ENCODE measurements around the gene CDK14. TPM values are rescaled to one million over a fixed set of nuclear protein-coding genes. Genes with fewer than 3 reads are reported as not detected.

Gene CDK14
- total RNA-seq, 4 donors from 2014 or later: 22.2 to 36.3 (median 28.6) TPM

- no peak overlapping the region for H3K27ac ChIP-seq
- H3K36me3 ChIP-seq: no peaks in the 10 kb centered on the region
- H3K27me3 ChIP-seq: no peaks in the 10 kb centered on the region
- 76 to 83% methylated on average over 4 of the region's 4 CpGs for WGBS, 2 donors
- TF ChIP-seq EP300 (IDR thresholded peaks at IDR 0.05) (no peak), CTCF (IDR thresholded peaks at IDR 0.05) (no peak), POLR2A (IDR thresholded peaks at IDR 0.05) (no peak)
- no peak overlapping the region for H3K4me3 ChIP-seq
- H3K9me3 ChIP-seq: no peaks in the 10 kb centered on the region
- H3K4me1 ChIP-seq: peaks cover 0 to 16% (median 0%) of the 10 kb centered on the region in 4 donors
- no peak for DNase-seq (ENCODE audit: low spot score in 2 of 2)
Measured at GRCh38 chr7:90666186-90666585, 70.1 kb downstream of the CDK14 start.

- Histone ChIP-seq H3K9me3 (no peaks in the 10 kb centered on the region), H3K36me3 (no peaks in the 10 kb centered on the region), H3K4me1 (no peaks in the 10 kb centered on the region), H3K27ac (no peak overlapping the region), H3K27me3 (no peaks in the 10 kb centered on the region), H3K4me3 (no peak overlapping the region)
- TF ChIP-seq CTCF (IDR thresholded peaks at IDR 0.05) (no peak), EP300 (IDR thresholded peaks at IDR 0.05) (no peak), POLR2A (IDR thresholded peaks at IDR 0.05) (no peak)
- DNase-seq (ENCODE audit: low spot score in 2 of 2): no peak
- WGBS, 2 donors: 65 to 70% methylated on average over 2 of the region's 2 CpGs
Measured at GRCh38 chr7:90668992-90669391, 72.9 kb downstream of the CDK14 start.

DNA sequence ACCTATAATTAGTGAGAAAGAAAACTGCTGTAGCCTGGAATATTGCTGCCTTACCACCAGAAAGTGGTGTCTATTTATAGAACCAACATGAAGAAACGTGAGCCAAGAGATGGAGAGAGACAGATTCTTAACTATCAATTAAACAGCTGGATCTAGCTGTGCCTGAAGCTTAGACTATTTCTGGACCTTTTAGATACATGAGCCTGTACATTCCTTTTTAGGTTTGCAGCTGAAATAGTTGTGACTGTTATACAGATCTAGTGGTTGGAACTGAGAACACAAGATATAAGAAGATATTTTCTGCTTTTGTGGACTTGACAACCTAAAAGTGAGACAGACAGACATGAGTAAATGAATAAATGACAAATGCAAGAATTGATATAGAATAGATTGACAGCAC lies 73.4 kb downstream of the CDK14 start:
- Histone ChIP-seq H3K27ac (no peak overlapping the region), H3K36me3 (no peaks in the 10 kb centered on the region), H3K27me3 (no peaks in the 10 kb centered on the region), H3K4me1 (no peaks in the 10 kb centered on the region), H3K9me3 (no peaks in the 10 kb centered on the region), H3K4me3 (no peak overlapping the region)
- TF ChIP-seq POLR2A (IDR thresholded peaks at IDR 0.05) (no peak), CTCF (IDR thresholded peaks at IDR 0.05) (no peak), EP300 (IDR thresholded peaks at IDR 0.05) (no peak)
- WGBS, 2 donors: 81 to 90% methylated on average over 1 of the region's 1 CpG
- DNase-seq (ENCODE audit: low spot score in 2 of 2): no peak

DNA sequence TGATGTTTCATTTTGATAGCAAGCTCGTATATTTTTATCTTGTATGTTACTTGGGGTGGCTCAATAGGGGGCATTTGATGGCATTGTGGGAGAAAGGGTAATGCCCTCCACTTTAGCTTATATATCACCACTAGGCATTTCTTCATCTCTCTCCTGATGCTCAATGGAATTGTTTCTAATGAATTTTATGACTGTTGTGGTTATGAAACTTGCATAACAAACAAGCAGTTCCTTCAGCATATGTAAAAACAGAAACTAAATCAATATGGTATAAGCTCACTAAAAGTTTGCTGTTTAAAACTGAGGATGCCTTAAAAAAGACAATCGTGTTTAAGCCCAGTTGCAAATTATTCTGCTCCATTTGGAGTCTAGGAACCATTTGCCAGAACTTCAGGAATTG lies 75.5 kb downstream of the CDK14 start:
- Histone ChIP-seq H3K36me3 (no peaks in the 10 kb centered on the region), H3K4me1 (no peaks in the 10 kb centered on the region), H3K9me3 (no peaks in the 10 kb centered on the region), H3K27me3 (no peaks in the 10 kb centered on the region), H3K4me3 (no peak overlapping the region), H3K27ac (no peak overlapping the region)
- no peak for TF ChIP-seq CTCF (IDR thresholded peaks at IDR 0.05)
- TF ChIP-seq EP300 (IDR thresholded peaks at IDR 0.05): no peak
- no peak for TF ChIP-seq POLR2A (IDR thresholded peaks at IDR 0.05)
- 90 to 91% methylated on average over 2 of the region's 2 CpGs for WGBS, 2 donors
- DNase-seq (ENCODE audit: low spot score in 2 of 2): no peak

DNA sequence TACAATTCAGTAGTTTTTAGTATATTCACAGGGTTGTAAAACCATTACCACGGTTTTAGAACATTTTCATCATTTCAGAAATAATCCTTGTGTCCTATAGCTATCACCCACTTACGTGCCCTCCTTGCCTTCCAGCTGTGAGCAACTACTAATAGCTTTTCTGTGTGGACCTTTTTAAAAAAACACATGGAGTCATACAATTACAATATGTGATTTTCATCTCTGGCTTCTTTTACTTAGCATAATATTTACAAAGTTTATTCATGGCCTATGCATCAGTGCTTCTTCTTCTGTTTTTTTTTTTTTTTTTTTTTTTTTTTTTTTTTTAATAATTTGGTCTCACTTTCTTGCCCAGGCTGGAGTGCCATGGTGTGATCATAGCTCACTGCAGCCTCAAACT lies 76.1 kb downstream of the CDK14 start:
- no peaks in the 10 kb centered on the region for H3K36me3 ChIP-seq
- no peaks in the 10 kb centered on the region for H3K4me1 ChIP-seq
- no peaks in the 10 kb centered on the region for H3K27me3 ChIP-seq
- no peak overlapping the region for H3K4me3 ChIP-seq
- no peaks in the 10 kb centered on the region for H3K9me3 ChIP-seq
- TF ChIP-seq CTCF (IDR thresholded peaks at IDR 0.05): no peak
- TF ChIP-seq EP300 (IDR thresholded peaks at IDR 0.05): no peak
- no peak for TF ChIP-seq POLR2A (IDR thresholded peaks at IDR 0.05)
- WGBS, 2 donors: 86 to 95% methylated on average over 2 of the region's 2 CpGs
- no peak overlapping the region for H3K27ac ChIP-seq
- DNase-seq (ENCODE audit: low spot score in 2 of 2): no peak
